K562 (cell line): ENCODE data around the gene ENTREP3. TPM values are rescaled to one million over a fixed set of nuclear protein-coding genes. Genes with fewer than 3 reads are reported as not detected.
A peak's percentile ranks its signal among the peaks of the same experiment; 100 is the strongest.

Source experiments
- JUND ChIP-seq, 2 experiments: IDR thresholded peaks; 2 replicates in 1 of 2; 3 replicates in 1 of 2; pipeline ENCODE4 v1.6.1; 2011; ENCODE audit warnings: borderline replicate concordance in 2 of 2, low read depth in 2 of 2, low read length in 2 of 2, improper control_type of control experiment in 1 of 2, missing biosample characterization in 1 of 2, missing genetic modification characterization in 1 of 2, missing genetic modification reagents in 1 of 2
- MTA1 ChIP-seq: fragments of 450-650 bp; IDR thresholded peaks from 2 replicates; pipeline ENCODE4 v1.6.1; 2017; ENCODE audit warnings: borderline replicate concordance
- PURB ChIP-seq: sonication (generic); formaldehyde crosslinking; IDR thresholded peaks from 2 replicates; pipeline ENCODE4 v1.9.0; 2021; ENCODE audit warnings: low read depth, mild to moderate bottlenecking, missing genetic modification reagents
- RBM17 ChIP-seq: fragments of 200-400 bp; formaldehyde crosslinking; IDR thresholded peaks from 2 replicates; pipeline ENCODE4 v1.6.1; 2017; ENCODE audit warnings: low read depth, mild to moderate bottlenecking, low read length, borderline replicate concordance
- RCOR1 ChIP-seq, 2 experiments: IDR thresholded peaks; 2 replicates each; pipeline ENCODE4 v1.6.1; 2012; ENCODE audit warnings: low read depth in 2 of 2, low read length in 2 of 2, borderline replicate concordance in 1 of 2, improper control_type of control experiment in 1 of 2
- SAFB ChIP-seq: fragments of 200-400 bp; formaldehyde crosslinking; IDR thresholded peaks from 2 replicates; pipeline ENCODE4 v1.6.1; 2017; ENCODE audit warnings: low read depth, low read length, borderline replicate concordance
- SIN3A ChIP-seq, 2 experiments: fragments of 150-350 bp in 1 of 2; IDR thresholded peaks; 2 replicates each; pipeline ENCODE4 v1.6.1; 2011 to 2016; ENCODE audit warnings: borderline replicate concordance in 2 of 2, low read depth in 2 of 2, low read length in 2 of 2, mild to moderate bottlenecking in 2 of 2, moderate library complexity in 2 of 2; ENCODE audit not compliant: control insufficient read depth in 1 of 2
- SP2 ChIP-seq: IDR thresholded peaks from 2 replicates; pipeline ENCODE4 v1.6.1; 2011; ENCODE audit warnings: mild to moderate bottlenecking, low read depth, low read length, moderate library complexity; ENCODE audit not compliant: poor library complexity, severe bottlenecking; ENCODE audit errors: extremely low read depth
- TBL1XR1 ChIP-seq, 2 experiments: IDR thresholded peaks; 2 replicates each; pipeline ENCODE4 v1.6.1; 2012; ENCODE audit warnings: improper control_type of control experiment in 2 of 2, low read length in 2 of 2, mild to moderate bottlenecking in 1 of 2
- ZFP36 ChIP-seq: fragments of 150-350 bp; IDR thresholded peaks from 2 replicates; pipeline ENCODE4 v1.6.1; 2018; ENCODE audit warnings: low read length, low read depth; ENCODE audit not compliant: partially characterized antibody
- ZNF12 ChIP-seq: sonication (generic); formaldehyde crosslinking; IDR thresholded peaks from 2 replicates; pipeline ENCODE4 v1.4.0; 2020; ENCODE audit warnings: mild to moderate bottlenecking, missing genetic modification reagents
- ZZZ3 ChIP-seq: fragments of 450-650 bp; IDR thresholded peaks from 2 replicates; pipeline ENCODE4 v1.6.1; 2016; ENCODE audit warnings: antibody characterized with exemption, mild to moderate bottlenecking, moderate library complexity
- polyA plus RNA-seq, 8 experiments: library from polyadenylated mRNA; depleted of rRNA in 4 of 8; stranded (reverse) in 5 of 8; unstranded in 3 of 8; fragments of >200 nt; fragmentation: Nextera tagmentation in 2 of 8; fragmentation: Illumina TruSeq in 1 of 8; extraction: Ambion mirVana in 2 of 8; extraction: Trizol in 1 of 8; gene quantifications; 2 replicates each; pipeline versions ENCODE4 v1.2.1 to v1.2.3, GENCODE V29; 2011 to 2014; ENCODE audit warnings: inconsistent platforms in 1 of 8, missing spikeins in 1 of 8
- total RNA-seq, 7 experiments: library from RNA; depleted of rRNA in 6 of 7; stranded (reverse); fragments of >200 nt in 6 of 7; fragmentation: Illumina TruSeq in 2 of 7; extraction: Trizol in 2 of 7; gene quantifications; 2 replicates each; pipeline versions ENCODE4 v1.2.1 to v1.2.3, GENCODE V29; 2011 to 2021; ENCODE audit warnings: low replicate concordance in 1 of 7
- TF ChIP-seq, protein P1 (sequence below): fragments of 250-450 bp; sonication (Bioruptor Pico); IDR thresholded peaks from 2 replicates; pipeline ENCODE4 v1.6.1; 2021; ENCODE audit warnings: mild to moderate bottlenecking
- TF ChIP-seq, protein P2 (sequence below): fragments of 200-400 bp; formaldehyde crosslinking; IDR thresholded peaks from 2 replicates; pipeline ENCODE4 v1.6.1; 2017; ENCODE audit warnings: mild to moderate bottlenecking, low read depth, low read length, moderate library complexity
- TF ChIP-seq, protein P3 (sequence below): fragments of 200-800 bp; sonication (Bioruptor generic); IDR thresholded peaks from 2 replicates; pipeline ENCODE4 v1.6.1; 2016; ENCODE audit warnings: missing genetic modification characterization, missing compliant biosample characterization
- TF ChIP-seq, protein P4 (sequence below): fragments of 250-450 bp; sonication (Bioruptor Pico); IDR thresholded peaks from 2 replicates; pipeline ENCODE4 v1.5.0; 2020; ENCODE audit warnings: mild to moderate bottlenecking, borderline replicate concordance

The ENTREP3 gene
- total and polyA plus RNA-seq, 9 of the 15 experiments (the other 6 are each of a cell fraction or from before 2014, with no cell fraction given), result 1.9 to 41.8 (median 5.9) TPM

DNA sequence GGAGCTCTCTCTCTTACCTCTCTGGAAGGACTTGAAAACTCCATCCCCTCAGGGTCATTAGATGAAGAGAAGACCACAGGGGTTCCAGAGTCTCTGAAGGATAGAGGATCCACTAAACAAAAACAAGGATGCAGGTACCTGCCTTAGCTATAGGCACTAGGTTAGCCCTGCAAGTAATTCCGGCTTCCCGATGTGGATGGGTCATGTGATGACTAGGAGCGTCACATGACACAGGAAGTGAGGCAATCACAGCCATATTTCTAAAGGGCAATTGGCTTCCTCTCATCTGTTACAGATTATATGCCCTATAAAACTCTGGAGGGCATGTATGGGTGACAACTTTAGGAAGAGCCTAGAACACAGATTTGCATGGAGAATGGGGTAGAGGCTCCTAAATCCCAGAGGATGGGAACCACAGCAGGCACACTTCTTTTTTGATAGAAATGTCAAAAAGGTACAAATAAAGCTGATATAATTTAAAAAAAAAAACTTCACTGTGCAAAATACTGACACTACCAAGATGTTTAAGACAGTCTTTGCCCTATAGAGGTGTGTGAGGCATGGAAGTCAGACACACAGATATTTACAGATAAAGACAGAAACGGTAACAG, 14.1 kb downstream of the ENTREP3 start (continued):
- no peak; the same call in 1 of the 2 replicates for TF ChIP-seq JUND (IDR thresholded peaks at IDR 0.05; ENCODE audit: borderline replicate concordance, low read depth, low read length)
- TF ChIP-seq JUND (tag; IDR thresholded peaks at IDR 0.05; ENCODE audit: borderline replicate concordance, low read depth, low read length), result no peak; the same call in 2 of the 3 replicates
- TF ChIP-seq, protein P1, sequence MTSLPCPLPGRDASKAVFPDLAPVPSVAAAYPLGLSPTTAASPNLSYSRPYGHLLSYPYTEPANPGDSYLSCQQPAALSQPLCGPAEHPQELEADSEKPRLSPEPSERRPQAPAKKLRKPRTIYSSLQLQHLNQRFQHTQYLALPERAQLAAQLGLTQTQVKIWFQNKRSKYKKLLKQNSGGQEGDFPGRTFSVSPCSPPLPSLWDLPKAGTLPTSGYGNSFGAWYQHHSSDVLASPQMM (CRISPR knock-in tag), result no peak
- TF ChIP-seq MTA1, result no peak
- no peak for TF ChIP-seq ZNF12
- peak in 1 of 2 experiments; percentile 75; a peak in 1 of 4 replicates for TF ChIP-seq RCOR1 (IDR thresholded peaks at IDR 0.05; ENCODE audit: borderline replicate concordance in 1 of 2, low read depth in 2 of 2, low read length in 2 of 2)
- TF ChIP-seq, protein P2, sequence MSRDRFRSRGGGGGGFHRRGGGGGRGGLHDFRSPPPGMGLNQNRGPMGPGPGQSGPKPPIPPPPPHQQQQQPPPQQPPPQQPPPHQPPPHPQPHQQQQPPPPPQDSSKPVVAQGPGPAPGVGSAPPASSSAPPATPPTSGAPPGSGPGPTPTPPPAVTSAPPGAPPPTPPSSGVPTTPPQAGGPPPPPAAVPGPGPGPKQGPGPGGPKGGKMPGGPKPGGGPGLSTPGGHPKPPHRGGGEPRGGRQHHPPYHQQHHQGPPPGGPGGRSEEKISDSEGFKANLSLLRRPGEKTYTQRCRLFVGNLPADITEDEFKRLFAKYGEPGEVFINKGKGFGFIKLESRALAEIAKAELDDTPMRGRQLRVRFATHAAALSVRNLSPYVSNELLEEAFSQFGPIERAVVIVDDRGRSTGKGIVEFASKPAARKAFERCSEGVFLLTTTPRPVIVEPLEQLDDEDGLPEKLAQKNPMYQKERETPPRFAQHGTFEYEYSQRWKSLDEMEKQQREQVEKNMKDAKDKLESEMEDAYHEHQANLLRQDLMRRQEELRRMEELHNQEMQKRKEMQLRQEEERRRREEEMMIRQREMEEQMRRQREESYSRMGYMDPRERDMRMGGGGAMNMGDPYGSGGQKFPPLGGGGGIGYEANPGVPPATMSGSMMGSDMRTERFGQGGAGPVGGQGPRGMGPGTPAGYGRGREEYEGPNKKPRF, result no peak
- peak; percentile 89 to 98; a peak in 3 of 4 replicates for TF ChIP-seq SIN3A (IDR thresholded peaks at IDR 0.05; ENCODE audit: borderline replicate concordance in 2 of 2, control insufficient read depth in 1 of 2, low read depth in 2 of 2, low read length in 2 of 2)
- TF ChIP-seq SAFB, result no peak
- TF ChIP-seq SP2, result no peak
- TF ChIP-seq PURB (CRISPR knock-in tag), result no peak
- TF ChIP-seq ZFP36, result no peak
- TF ChIP-seq TBL1XR1 (IDR thresholded peaks at IDR 0.05; ENCODE audit: low read length in 2 of 2), result no peak
- TF ChIP-seq, protein P3, sequence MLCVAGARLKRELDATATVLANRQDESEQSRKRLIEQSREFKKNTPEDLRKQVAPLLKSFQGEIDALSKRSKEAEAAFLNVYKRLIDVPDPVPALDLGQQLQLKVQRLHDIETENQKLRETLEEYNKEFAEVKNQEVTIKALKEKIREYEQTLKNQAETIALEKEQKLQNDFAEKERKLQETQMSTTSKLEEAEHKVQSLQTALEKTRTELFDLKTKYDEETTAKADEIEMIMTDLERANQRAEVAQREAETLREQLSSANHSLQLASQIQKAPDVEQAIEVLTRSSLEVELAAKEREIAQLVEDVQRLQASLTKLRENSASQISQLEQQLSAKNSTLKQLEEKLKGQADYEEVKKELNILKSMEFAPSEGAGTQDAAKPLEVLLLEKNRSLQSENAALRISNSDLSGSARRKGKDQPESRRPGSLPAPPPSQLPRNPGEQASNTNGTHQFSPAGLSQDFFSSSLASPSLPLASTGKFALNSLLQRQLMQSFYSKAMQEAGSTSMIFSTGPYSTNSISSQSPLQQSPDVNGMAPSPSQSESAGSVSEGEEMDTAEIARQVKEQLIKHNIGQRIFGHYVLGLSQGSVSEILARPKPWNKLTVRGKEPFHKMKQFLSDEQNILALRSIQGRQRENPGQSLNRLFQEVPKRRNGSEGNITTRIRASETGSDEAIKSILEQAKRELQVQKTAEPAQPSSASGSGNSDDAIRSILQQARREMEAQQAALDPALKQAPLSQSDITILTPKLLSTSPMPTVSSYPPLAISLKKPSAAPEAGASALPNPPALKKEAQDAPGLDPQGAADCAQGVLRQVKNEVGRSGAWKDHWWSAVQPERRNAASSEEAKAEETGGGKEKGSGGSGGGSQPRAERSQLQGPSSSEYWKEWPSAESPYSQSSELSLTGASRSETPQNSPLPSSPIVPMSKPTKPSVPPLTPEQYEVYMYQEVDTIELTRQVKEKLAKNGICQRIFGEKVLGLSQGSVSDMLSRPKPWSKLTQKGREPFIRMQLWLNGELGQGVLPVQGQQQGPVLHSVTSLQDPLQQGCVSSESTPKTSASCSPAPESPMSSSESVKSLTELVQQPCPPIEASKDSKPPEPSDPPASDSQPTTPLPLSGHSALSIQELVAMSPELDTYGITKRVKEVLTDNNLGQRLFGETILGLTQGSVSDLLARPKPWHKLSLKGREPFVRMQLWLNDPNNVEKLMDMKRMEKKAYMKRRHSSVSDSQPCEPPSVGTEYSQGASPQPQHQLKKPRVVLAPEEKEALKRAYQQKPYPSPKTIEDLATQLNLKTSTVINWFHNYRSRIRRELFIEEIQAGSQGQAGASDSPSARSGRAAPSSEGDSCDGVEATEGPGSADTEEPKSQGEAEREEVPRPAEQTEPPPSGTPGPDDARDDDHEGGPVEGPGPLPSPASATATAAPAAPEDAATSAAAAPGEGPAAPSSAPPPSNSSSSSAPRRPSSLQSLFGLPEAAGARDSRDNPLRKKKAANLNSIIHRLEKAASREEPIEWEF (CRISPR knock-in tag), result no peak
- no peak for TF ChIP-seq RBM17
- TF ChIP-seq ZZZ3, result no peak
- TF ChIP-seq, protein P4, sequence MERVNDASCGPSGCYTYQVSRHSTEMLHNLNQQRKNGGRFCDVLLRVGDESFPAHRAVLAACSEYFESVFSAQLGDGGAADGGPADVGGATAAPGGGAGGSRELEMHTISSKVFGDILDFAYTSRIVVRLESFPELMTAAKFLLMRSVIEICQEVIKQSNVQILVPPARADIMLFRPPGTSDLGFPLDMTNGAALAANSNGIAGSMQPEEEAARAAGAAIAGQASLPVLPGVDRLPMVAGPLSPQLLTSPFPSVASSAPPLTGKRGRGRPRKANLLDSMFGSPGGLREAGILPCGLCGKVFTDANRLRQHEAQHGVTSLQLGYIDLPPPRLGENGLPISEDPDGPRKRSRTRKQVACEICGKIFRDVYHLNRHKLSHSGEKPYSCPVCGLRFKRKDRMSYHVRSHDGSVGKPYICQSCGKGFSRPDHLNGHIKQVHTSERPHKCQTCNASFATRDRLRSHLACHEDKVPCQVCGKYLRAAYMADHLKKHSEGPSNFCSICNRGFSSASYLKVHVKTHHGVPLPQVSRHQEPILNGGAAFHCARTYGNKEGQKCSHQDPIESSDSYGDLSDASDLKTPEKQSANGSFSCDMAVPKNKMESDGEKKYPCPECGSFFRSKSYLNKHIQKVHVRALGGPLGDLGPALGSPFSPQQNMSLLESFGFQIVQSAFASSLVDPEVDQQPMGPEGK, result no peak
